NCI-H524 treated with DMSO at 0.1 percent for 48 hours (cell line): Measurements from ENCODE around the gene HDC.

Experiments
- DNase-seq: peaks from one replicate; lab custom pipeline; 2025; lab: John Stamatoyannopoulos, UW

HDC gene

DNA sequence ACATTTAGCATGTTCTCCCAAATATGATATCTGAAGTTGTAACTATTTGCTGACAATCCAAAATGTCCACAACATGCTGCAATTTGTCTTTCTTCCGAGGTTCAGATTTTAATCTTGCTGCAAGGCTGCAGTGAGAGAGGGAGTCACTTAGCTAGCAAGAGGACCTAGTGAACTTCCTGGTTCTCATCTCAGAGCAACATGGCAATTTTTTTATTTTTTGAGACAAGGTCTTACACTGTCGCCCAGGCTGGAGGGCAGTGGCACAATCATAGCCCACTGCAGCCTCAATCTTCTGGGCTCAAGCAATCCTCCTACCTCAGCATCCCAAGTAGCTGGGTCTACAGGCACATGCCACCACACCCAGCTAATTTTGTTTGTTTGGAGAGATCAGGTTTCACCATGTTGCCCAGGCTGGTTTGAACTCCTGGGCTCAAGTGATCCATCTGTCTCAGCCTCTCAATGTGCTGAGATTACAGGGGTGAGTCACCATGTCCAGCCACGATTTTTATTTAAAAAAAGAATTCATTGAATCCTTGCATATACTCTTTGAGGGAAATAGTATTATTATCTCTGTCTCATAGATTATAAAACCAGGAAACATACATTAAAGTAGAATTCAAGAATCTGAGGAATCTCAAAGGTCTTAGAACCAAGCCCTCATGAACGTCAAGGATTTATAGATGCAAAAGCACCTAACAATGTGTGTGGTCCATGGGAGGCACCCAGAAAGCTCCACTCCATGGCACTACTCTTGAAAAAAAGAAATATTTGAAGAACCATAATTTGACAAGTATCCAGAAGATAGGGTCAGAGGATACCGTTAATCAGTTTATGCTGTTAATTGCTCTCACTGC, 9.1 kb downstream of the HDC start:
- no peak for DNase-seq

DNA sequence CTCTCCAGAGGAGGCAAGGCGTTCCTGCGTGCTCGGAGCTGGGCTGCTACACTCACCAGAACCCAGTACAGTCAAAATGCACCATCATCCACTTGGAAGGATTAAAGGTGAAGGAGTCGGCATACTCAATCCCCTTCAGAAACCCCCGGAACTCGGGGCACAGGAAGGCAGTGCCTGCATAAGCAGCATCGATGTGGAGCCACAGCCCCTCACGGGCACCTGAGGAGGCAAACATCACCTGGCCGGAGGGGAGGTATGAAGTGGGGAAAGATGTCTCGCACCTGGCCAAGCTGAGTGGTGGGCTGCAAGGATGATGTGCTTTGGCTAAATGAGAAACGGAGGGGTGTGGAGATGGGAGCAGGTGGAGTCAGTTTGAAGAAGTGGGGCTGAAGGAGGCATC, 13.0 kb downstream of the HDC start:
- no peak for DNase-seq

GRCh38 chr15:50251638-50252182, 13.8 kb downstream of the HDC start:
- no peak for DNase-seq

DNA sequence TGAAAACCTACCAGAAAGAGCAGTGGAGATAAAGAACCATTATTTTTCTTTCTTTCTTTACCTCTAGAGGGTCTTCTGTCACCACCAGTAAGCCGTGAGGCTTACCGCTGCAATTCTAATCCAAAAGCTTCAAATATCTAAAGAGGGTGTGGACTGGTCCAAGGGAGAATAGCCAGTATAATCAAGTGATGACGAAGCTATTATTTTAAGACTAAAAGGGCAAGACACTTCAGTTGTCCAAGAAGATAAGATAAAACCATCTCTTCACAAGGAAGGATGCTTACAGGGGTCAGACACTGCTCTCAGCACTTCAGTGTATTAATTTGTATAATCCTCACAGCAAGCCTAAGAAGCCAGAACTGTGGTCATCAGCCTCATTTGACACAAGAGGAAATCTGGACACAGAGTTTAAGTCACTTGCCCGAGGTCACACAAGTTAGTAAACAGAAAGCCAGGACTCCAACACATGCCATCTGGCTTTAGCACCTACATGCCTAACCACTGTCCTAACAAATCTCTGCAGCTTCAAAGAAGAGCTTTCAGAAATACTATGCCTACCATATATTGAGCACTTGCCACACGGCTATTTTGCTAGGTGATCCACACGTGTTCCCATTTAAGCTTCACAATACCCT, 14.6 kb downstream of the HDC start:
- no peak for DNase-seq

DNA sequence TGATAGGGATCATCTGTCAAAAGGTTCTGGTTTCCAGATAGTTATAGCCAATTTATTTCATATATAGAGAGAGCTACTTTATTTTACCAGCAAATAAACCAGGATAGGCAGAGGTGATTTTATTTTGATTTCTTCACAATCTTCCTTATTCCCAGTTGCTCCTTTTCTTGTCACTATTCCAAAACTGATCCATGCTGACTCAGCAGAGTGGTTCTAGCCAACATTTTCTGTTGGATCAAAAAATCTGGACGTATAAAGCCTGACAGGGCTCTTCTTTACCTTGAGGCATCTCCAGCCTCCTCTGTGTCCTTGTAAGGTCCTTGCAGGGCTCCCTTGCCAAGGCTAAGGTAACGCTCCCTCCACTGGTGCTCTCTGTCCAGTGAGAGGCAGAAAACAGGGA, 15.8 kb downstream of the HDC start:
- no peak for DNase-seq

GRCh38 chr15:50248994-50249582, 16.4 kb downstream of the HDC start:
- no peak for DNase-seq

- no peak for DNase-seq
These were observed 17.5 kb downstream of the HDC start for GRCh38 chr15:50247819-50248655.

DNA sequence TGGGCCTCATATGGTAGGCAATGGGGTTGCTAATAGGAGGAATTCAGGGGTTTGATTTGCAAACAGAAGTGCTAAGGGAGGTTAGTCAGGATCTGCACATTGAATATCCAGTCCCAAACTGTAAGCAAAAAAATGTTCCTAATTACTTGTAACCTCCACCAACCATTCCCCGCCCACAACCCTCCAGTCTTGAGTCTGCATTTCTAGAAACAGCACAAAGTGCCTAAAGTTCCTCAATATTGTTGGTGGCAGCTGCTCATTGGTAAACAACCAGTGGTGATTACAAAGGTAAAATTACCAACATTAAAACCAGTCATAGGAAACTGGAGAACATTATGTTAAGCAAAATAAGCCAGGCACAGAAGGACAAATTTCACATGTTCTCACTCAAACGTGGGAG, 18.9 kb downstream of the HDC start:
- DNase-seq: no peak

DNA sequence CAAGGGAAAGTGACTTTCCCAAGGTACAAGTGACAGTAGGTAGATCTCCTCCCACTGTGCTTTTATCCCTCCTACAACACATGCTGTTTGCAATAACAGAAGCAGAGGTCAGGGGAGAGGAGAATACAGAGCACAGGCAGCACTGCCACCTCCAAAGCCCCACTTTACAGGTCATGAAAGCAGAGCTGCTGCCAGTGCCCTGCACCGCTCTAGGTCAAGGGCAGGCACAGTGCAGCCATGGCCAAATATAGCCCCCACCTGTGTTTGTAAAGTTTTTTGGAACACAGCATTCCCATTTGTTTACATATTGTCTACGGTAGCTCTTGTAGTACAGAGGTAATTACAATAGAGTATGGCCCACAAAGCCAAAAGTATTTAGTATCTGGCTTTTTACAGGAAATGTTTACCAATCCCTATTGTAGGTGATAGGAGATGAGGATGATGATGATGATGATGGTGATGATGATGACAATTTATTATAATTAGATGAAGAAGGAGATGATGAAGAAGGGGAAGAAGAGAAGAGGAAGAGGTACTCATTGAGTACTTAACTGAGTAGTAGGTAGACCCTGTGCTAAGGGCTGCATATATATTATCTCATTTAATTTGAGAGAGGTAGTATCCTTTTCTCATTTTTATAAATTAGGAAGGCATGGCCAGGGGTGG, 20.4 kb downstream of the HDC start:
- DNase-seq: no peak

- no peak for DNase-seq
These were observed 21.4 kb downstream of the HDC start for GRCh38 chr15:50244153-50244552.

- DNase-seq: no peak
These were observed 23.7 kb downstream of the HDC start for GRCh38 chr15:50241684-50242450.

GRCh38 chr15:50238255-50238654, 27.3 kb downstream of the HDC start:
- DNase-seq: no peak

DNA sequence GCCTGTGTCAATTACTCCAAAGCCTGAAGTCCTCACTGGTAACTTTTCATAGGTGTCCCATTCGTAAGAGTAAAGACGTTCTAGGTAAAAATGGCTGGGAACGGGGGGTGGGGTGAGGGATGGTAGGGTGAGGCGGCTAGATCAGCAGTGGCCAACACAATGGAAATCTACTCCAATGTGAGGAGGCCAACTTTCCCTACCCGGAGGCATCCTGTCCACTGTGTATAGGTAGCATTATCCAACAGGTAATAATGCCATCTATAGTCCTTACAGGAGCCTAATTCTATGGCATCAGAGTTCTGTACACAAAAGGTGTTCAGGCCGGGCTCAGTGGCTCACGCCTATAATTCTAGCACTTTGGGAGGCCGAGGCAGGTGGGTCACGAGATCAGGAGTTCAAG, 29.1 kb downstream of the HDC start:
- no peak for DNase-seq

DNA sequence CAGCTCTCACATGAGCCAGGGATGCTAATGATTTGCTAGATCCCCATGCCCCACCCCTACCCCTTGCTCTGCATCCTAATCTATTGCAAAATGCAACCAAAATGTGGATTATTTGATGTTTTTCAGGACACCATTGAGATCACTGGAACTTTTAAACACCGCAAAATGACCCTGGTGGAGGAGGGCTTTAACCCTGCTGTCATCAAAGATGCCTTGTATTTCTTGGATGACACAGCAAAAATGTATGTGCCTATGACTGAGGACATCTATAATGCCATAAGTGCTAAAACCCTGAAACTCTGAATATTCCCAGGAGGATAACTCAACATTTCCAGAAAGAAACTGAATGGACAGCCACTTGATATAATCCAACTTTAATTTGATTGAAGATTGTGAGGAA, 29.7 kb downstream of the HDC start:
- DNase-seq: no peak

DNA sequence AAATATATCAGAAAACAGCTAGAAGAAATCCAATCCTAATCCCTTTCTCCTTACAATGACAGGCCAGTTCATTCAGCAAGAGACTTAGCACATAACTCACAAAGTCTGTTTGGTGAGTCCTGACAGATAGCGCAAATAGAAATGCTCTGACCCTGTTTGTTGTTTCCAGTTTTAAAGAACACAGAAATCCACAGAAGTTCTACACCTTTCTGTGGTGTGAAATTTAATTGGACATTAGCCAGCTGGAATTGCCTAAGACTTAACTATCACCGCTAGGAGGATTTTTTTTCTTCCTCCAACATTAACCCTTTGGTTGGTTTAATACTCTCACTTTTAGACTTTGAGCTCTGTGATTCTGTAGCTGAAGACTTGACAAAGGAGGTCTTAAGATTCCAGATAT, 30.8 kb downstream of the HDC start:
- no peak for DNase-seq

- DNase-seq: no peak
These were observed 32.3 kb downstream of the HDC start for GRCh38 chr15:50233192-50233736.

GRCh38 chr15:50232791-50233190, 32.7 kb downstream of the HDC start:
- DNase-seq: no peak

- DNase-seq: no peak
These were observed 33.8 kb downstream of the HDC start for GRCh38 chr15:50231761-50232160.

DNA sequence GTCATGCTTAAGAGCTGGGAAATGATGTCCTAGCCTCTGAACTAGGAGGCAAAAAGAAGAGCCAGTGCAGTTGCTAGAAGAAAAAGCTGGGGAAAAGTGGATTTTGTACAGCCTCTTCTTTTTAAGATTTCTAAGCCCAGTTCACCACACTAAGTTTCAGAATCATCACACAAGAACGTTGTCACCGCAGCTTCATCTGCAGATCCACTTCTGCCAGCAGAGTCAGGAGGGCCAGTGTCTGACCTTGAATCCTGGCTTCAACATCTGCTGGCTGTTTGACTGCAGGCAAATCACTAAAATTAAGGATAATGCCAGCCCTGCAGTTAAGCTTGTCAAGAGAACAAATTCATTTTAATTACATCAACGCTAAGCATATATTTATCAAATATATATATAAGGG, 36.2 kb downstream of the HDC start:
- DNase-seq: no peak

DNA sequence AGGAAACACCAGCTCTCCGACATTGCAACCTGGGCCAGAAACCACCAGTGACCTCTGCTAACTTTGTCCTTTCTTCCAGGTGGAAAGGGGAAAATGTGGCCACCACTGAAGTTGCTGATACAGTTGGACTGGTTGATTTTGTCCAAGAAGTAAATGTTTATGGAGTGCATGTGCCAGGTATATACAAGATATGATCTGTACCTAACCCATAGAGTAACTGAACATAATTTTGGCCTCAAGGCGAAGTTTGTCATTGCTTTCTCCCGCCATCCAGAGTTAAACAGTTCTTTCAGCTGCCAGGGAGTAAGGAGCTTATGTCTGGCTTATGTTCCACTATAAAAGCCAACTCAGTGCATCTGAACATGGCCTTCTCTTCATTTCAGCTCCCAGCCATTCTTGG, 36.7 kb downstream of the HDC start:
- no peak for DNase-seq

- DNase-seq: no peak
These were observed 38.5 kb downstream of the HDC start for GRCh38 chr15:50227076-50227475.
